Measurements from ENCODE around the gene SPACA1.

The SPACA1 gene

GRCh38 chr6:88107241-88107640 is 59.6 kb downstream of the SPACA1 start:
- DNase-seq, result no peak

- no peak for DNase-seq
Observed at GRCh38 chr6:88111991-88112390, 64.3 kb downstream of the SPACA1 start.

GRCh38 chr6:88114838-88115237 is 67.2 kb downstream of the SPACA1 start:
- DNase-seq, result no peak

- no peak for DNase-seq
Observed at GRCh38 chr6:88115307-88115706, 67.7 kb downstream of the SPACA1 start.

- no peak for DNase-seq
Observed at GRCh38 chr6:88116276-88116675, 68.6 kb downstream of the SPACA1 start.
